HG03457 (cell line): Measurements from ENCODE around the gene CDK14.

ENCODE experiments used
- ATAC-seq: cut with Tn5 transposase; IDR thresholded peaks from one replicate; pipeline ENCODE4 v1.9.1; 2021; ENCODE audit warnings: moderate number of reproducible peaks; ENCODE audit not compliant: unreplicated experiment

CDK14 gene

GRCh38 chr7:90982228-90982627, 386.1 kb downstream of the CDK14 start:
- ATAC-seq, result no peak

GRCh38 chr7:90984692-90985091, 388.6 kb downstream of the CDK14 start:
- no peak for ATAC-seq

DNA sequence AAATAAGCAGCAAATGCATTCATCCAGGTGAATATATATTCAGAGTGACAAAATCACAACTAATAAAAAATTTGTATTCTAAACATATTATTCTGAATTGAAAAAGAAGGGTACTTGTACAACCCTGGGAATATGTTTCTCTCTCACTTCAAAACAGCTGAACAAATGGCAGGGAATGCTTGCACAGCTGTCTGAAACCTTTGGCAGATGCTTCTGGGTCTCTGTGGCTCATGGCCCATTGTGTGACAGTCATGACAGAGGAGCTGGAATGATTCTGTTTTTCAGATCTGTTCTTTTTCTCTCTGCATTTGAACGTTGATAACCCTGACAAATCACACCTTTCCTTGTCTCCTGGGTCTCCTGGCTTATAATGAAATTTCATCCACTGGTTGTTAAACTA, 392.4 kb downstream of the CDK14 start:
- no peak for ATAC-seq

GRCh38 chr7:90988996-90989765, 393.1 kb downstream of the CDK14 start:
- no peak for ATAC-seq

- ATAC-seq, result no peak
These were observed 398.0 kb downstream of the CDK14 start for GRCh38 chr7:90994121-90994520.

DNA sequence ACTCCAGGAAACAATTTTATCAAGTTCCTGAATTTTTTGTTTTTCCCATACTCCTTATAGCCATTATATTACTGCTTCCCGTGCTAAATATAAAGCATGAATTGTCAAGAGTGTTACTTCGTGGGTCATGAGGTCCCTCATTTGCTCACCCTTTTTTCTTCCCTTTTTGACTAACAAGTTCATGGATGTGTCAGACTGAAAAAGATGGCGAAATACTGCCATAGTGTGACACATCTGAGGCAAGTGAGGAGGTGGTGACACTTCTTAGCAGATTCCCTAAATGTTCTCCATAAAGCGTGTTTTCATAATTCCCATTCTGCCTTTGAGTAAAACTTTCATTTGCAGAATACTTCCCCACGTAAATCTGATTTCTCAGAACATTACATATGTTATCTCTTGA, 398.5 kb downstream of the CDK14 start:
- no peak for ATAC-seq

GRCh38 chr7:90995996-90996395, 399.9 kb downstream of the CDK14 start:
- no peak for ATAC-seq

DNA sequence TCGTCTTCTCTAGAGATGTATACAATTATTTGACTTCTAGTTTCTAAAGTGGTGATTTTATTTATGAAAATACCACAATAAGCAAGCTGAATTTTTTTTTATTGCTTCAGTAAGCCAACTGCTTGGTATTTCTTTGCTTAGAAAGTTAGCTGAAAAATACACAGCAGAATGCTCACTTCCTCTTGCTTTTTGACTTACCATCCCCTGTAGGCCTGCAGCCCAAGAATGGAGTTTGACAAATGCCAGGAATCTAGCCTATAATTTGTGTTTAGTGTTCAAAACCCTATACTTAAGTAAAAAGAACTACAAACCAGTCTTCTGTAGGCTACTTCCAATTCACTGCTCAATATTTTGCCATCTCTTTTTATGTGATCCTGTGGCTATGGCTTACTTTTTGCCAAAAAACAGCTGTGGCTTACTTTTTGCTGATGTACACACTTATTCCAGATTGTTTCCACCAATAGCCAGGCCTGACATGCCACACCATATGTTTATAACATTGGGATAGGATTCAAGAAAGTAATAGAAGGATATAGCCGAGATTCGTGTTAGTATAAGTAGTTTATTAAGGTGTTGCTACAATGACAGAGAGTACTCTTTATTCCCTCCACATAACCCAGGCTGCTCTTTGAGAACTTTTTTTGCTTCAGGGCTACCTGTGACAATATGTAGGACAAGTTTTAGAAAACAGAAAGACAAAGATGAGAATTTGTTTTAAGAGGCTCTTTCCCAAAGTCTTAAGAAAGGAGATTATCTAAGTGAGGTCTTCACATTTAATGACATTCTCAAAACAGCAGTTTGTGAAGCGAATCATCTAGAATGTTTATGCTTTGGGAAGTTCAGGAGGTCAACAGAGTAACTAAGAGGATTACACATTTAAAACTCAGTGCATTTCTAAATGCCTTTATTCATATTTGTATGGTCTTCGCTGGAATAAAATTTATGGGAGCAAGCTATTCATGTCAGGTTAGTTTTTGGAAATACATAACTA, 404.2 kb downstream of the CDK14 start:
- no peak for ATAC-seq

GRCh38 chr7:91005024-91005423, 408.9 kb downstream of the CDK14 start:
- ATAC-seq, result no peak

DNA sequence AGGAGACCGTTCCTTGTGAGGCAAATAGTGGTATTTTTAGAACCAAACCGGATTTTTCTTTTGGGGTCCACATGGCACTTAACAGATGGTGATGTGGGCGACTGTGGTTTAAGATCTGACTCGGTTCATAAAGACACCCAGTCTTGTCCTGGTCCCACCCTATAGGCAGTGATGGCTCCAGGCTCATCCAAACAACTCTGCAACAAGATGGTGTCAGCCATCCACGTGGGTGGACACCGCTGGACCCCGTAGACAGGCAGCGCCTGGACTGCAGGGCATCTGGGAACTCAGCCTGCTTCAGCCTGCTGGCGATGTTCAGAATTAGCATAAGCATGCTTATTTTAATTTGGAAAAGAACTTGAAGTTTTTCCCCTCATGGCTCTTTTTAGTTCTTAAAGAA, 409.7 kb downstream of the CDK14 start:
- no peak for ATAC-seq

DNA sequence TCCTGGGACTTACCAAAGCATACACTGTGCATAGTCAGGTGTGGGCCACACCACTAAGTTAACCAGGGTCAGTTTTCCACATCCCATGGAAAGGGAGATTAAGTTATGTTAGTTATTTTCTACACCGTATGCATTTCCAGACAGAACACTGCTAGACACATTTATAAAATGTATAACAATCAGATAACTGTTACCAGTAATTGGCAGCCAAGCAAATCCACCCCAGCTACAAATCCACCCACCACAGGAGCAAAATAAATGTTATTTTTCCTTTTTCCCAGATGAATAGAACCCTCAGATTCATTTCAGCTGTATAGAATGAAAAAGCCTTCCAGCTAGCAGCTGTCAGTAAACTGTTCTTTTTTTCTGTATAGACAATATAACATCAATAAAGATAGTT, 411.2 kb downstream of the CDK14 start:
- ATAC-seq, result no peak

GRCh38 chr7:91013078-91013477, 417.0 kb downstream of the CDK14 start:
- ATAC-seq, result no peak

- no peak for ATAC-seq
These were observed 423.7 kb downstream of the CDK14 start for GRCh38 chr7:91019686-91020385.

DNA sequence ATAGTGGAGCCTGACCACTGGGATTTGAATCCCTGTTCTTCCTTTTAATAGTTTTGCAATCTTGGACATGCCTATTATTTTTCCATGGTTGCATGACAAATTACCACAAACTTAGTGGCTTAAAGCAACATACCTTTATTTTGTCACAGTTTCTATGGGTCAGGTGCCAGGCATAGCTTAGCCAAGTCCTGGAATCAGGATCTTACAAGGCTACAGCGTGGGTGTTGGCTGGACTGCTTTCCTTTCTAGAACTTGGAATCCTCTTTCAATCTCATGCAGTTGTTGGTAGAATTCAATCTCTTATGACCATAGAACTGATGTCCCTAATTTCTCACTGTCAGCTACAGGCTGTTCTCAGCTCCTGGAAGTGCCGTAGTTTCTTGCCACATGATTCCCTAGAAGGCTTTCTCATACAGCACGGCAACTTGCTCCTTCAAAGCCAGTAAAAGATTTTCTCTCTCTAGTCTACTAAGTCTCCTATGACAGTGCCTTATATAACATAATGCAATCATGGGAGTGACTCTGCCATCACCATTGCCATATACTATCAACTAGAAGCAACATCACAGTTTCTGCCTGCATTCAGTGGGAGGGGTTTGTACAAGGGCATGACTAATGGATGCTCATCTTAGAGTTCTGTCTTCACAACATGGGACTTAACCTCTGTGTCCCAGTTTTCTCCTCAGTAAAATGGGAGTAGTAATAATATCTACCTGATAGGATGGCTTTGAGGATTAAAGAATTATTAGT, 424.7 kb downstream of the CDK14 start:
- ATAC-seq, result no peak

- no peak for ATAC-seq
These were observed 425.8 kb downstream of the CDK14 start for GRCh38 chr7:91021956-91022355.

DNA sequence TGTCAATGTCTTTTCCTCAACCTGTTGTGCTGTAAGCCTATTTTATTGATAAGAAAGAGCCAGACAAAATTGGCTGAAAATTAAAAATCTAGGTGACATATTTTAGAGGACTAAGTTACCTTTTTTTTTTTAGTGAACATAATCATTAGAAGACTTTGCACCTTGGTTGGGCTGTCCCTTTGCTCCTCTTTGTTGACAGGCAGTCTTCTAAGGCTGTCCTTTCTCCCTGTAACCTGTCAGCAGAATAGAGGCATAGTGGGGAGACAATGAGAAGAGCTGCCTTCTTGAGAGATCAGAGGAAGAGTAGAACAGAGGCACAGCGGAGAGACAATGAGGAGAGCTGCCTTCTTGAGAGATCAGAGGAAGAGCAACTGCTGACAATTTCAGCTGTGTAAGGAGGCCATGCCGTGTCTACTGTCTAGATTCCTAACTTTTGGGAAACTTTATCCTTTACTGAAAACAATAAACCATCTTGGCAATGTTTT, 429.8 kb downstream of the CDK14 start:
- ATAC-seq, result no peak

DNA sequence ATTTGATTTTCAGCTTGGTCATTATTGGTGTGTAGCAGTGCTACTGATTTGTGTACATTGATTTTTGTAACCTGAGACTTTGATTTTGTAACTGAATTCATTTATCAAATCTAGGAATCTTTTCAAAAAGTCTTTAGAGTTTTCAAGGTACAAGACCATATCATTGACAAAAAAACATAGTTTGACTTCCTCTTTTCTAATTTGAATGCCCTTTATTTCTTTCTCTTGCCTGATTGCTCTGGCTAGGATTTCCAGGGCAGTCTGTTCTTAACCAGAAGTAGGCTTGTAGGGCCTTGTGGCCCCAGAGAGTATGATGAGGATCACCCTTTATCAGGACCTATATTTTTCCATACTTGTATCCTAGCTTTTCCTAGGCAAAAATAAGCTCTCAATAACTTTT, 433.6 kb downstream of the CDK14 start:
- ATAC-seq, result no peak

- no peak for ATAC-seq
These were observed 434.7 kb downstream of the CDK14 start for GRCh38 chr7:91030680-91031380.

DNA sequence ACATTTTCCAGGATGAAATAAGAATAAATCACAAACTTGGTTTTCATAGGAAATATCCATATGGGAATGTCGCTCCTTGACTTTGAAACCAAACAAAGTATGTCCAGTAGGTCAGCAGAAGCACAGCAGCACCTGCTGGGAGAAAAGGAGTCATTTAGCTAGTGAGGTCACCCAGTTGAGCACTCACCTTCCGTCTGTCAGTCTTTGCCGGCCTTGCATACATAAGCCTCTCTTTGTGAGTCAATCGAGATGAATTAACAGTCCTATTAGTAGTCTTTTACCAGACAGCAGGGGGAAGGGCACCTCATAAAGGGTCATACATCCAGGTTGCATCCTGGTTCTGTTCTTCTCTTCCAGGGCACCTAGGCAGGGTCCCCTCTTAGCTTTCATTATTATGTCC, 435.6 kb downstream of the CDK14 start:
- no peak for ATAC-seq

DNA sequence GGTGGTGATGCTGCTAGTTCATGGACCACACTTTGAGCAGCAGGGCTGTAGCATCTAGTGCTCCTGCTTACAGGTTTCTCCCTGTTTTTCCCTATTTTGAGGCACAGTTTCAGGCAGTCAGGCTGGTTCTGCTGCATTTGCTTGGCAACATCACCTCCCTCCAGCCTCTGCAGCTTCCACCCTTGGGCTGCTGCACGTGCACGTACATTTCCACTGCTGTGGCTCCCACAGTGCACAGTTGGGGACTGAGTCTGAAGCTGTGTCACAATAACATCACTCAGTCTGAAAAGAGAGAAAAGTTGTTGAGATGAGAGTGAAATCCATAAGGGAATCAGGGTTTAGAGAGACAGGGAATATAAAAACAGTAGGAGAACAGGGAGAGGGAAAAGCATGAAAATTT, 437.5 kb downstream of the CDK14 start:
- ATAC-seq, result no peak
